NCI-H82 treated with DMSO at 0.1 percent for 48 hours (cell line): ENCODE data around the gene PCDHA9.
"Not testable (repeated sequence)": the region's sequence is repeated elsewhere in the genome, so short reads cannot be mapped to it uniquely, and the experiment has no call there.

ENCODE experiments used
- DNase-seq: peaks from one replicate; lab custom pipeline; 2025; ENCODE audit not compliant: unreplicated experiment; lab: John Stamatoyannopoulos, UW

PCDHA9 gene

DNA sequence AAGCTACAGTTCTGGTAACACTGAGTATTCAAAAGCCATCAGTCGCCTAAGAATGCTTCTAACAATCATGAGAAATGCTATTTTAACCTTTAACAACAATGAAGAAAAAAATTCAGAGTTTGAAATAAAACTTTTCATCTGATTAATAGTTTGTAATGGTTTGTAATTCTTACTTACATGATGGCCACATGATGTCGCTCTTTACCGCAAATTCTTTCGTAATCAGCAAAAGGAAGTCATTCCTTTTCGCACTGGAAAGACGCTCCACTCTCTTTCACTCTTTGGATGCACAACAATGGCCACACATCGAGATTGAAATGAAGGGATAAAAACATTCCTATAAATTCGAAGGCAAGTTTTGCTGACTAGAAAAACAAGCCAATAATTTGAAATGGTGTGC, 14.2 kb upstream of the PCDHA9 start, which contains the start of gene PCDHA7:
Gene PCDHA7 (plus strand): TSS at position 277 of the 400 bp plus-strand sequence. CDS start 115 bp downstream, at position 392.
- DNase-seq = no peak

- DNase-seq = not testable (repeated sequence)
These were observed 13.7 kb upstream of the PCDHA9 start for GRCh38 chr5:140834439-140835008.

GRCh38 chr5:140835622-140836510, 12.3 kb upstream of the PCDHA9 start:
- no peak for DNase-seq

DNA sequence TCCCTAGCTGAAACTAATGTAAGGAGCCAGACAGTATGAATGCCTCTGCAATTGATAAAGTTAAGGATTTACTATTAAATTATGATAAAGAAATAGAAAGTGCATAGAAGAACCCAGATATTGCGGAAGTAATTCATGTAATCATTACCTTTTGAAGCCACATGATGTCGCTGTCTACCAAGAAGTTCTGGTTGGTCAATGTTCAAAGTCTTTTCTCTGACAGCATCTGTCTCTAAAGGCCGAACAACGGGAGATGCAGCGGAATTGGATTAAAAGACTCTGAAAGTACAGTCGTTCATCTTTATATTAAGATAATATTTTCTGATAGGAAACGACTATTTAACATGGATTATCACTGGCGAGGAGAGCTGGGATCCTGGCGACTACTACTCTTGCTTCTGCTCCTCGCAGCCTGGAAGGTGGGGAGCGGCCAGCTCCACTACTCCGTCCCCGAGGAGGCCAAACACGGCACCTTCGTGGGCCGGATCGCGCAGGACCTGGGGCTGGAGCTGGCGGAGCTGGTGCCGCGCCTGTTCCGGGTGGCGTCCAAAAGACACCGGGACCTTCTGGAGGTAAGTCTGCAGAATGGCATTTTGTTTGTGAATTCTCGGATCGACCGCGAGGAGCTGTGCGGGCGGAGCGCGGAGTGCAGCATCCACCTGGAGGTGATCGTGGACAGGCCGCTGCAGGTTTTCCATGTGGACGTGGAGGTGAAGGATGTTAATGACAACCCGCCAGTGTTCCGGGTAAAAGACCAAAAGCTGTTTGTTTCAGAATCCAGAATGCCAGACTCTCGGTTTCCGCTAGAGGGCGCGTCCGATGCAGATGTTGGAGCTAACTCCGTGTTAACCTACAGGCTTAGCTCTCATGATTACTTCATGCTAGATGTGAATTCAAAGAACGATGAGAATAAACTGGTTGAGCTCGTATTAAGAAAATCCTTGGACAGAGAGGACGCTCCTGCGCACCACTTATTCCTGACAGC, 6.9 kb upstream of the PCDHA9 start, which contains the start of gene PCDHA8:
Gene PCDHA8 (plus strand): TSS at position 210 of the 985 bp plus-strand sequence. CDS start 135 bp downstream, at position 345.
- peak; percentile 12 for DNase-seq

DNA sequence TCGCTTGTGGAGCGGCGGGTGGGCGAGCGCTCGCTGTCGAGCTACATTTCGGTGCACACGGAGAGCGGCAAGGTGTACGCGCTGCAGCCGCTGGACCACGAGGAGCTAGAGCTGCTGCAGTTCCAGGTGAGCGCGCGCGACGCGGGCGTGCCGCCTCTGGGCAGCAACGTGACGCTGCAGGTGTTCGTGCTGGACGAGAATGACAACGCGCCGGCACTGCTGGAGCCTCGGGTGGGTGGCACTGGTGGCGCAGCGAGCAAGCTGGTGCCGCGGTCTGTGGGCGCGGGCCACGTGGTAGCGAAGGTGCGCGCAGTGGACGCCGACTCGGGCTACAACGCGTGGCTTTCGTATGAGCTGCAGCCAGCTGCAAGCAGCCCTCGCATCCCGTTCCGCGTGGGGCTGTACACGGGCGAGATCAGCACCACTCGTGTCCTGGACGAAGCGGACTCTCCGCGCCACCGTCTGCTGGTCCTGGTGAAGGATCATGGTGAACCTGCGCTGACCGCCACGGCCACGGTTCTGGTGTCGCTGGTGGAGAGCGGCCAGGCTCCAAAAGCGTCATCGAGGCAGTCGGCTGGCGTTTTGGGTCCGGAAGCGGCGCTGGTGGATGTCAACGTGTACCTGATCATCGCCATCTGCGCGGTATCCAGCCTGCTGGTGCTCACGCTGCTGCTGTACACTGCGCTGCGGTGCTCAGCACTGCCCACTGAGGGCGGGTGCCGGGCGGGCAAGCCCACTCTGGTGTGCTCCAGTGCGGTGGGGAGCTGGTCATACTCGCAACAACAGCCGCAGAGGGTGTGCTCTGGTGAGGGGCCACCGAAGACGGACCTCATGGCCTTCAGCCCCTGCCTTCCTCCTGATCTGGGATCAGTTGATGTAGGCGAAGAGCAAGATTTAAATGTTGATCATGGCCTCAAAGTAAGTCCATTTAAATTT, 5.1 kb upstream of the PCDHA9 start:
- no peak for DNase-seq

DNA sequence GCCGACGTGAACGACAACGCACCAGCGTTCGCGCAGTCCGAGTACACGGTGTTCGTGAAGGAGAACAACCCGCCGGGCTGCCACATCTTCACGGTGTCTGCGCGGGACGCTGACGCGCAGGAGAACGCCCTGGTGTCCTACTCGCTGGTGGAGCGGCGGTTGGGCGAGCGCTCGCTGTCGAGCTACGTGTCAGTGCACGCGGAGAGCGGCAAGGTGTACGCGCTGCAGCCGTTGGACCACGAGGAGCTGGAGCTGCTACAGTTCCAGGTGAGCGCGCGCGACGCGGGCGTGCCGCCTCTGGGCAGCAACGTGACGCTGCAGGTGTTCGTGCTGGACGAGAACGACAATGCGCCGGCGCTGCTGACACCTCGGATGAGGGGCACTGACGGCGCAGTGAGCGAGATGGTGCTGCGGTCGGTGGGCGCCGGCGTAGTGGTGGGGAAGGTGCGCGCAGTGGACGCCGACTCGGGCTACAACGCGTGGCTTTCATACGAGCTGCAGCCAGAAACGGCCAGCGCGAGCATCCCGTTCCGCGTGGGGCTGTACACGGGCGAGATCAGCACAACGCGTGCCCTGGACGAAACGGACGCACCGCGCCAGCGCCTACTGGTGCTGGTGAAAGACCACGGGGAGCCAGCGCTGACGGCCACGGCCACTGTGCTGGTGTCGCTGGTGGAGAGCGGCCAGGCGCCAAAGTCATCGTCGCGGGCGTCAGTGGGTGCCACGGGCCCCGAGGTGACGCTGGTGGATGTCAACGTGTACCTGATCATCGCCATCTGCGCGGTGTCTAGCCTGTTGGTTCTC, 1.9 kb downstream of the PCDHA9 start:
- DNase-seq = not testable (repeated sequence)

- no peak for DNase-seq
These were observed 7.8 kb downstream of the PCDHA9 start, which contains the start of gene PCDHA10 for GRCh38 chr5:140855772-140856674. PCDHA10 (plus strand) TSS chr5:140855897; CDS start chr5:140856049, 152 bp downstream.

- no peak for DNase-seq
These were observed 9.2 kb downstream of the PCDHA9 start for GRCh38 chr5:140857177-140857986.

DNA sequence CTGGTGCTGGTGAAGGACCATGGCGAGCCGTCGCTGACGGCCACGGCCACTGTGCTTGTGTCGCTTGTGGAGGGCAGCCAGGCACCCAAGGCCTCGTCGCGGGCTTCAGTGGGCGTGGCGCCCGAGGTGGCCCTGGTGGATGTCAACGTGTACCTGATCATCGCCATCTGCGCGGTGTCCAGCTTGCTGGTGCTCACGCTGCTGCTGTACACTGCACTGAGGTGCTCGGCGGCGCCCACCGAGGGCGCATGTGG, 9.7 kb downstream of the PCDHA9 start:
- DNase-seq = no peak

DNA sequence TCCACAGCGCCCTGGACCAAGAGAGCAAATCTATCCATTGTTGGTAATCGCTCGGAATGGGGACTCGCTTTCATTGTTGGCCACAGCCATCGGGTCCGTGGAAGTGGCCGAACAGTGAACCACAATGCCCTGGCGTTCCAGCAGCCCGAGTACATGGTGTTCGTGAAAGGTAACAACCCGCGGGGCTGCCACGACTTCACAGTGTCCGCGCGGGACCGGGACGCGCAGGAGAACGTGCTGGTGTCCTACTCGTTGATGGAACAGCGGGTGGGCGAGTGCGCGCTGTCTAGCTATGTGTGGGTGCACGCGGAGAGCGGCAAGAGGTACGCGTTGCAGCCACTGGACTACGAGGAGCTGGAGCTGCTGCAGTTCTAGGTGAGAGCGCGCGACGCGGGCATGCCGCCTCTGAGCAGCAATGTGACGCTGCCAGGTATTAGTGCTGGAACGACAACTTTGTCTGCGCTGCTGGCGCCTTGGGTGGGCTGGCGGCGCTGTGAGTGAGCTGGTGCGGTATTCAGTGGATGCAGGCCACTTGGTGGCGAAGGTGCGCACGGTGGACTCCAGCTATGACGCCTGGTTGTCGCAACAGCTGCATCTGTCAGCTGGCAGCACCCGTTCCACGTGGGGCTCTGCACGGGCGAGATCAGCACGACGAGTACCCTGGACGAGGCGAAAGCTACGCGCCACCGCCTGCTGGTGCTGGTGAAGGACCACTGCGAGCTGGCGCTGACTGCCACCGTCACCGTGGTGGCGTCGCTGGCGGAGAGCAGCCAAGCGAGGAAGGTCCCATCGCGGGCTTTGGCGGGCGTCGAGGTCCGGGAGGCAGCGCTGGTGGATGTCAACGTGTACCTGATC, 14.5 kb downstream of the PCDHA9 start:
- no peak for DNase-seq

DNA sequence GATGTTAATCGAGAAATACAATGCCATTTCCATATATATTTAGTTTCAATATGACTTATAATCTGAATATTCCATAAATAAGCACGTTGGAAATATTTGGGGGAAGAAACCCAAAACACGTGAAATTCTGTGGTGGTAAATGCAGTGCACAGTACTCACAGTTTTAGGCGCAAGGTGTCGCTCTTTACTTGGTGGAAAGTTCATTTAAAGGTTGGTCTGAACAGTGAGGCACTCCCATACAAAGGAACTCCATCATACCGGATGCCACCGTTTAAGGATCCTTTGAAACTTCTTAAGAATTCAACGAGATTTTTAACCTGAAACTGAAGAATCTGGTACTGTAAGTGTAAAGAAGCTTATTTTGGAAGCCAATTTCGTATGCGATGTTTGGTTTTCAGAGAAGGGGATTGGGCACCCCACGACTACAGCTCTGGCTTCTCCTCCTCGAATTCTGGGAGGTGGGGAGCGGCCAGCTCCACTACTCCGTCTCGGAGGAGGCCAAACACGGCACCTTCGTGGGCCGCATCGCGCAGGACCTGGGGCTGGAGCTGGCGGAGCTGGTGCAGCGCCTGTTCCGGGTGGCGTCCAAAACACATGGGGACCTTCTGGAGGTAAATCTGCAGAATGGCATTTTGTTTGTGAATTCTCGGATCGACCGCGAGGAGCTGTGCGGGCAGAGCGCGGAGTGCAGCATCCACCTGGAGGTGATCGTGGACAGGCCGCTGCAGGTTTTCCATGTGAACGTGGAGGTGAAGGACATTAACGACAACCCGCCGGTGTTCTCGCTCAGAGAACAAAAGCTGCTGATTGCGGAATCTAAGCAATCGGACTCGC, 20.8 kb downstream of the PCDHA9 start, which contains the start of gene PCDHA11:
Gene PCDHA11 (plus strand): TSS at position 237 of the 834 bp plus-strand sequence. CDS start 147 bp downstream, at position 384.
- DNase-seq = peak; percentile 40

- DNase-seq = no peak
These were observed 21.3 kb downstream of the PCDHA9 start for GRCh38 chr5:140869555-140869886.

GRCh38 chr5:140870221-140871201, 22.3 kb downstream of the PCDHA9 start:
- no peak for DNase-seq
